H9 (cell line): ENCODE data around the gene MRPS34. TPM values are rescaled to one million over a fixed set of nuclear protein-coding genes. Genes with fewer than 3 reads are reported as not detected.

Experiments
- DNase-seq: peaks from one replicate; pipeline ENCODE4 v3.0.0-alpha.2; 2017
- H2AFZ ChIP-seq: one replicate; pipeline ENCODE4 v1.6.1; 2013; ENCODE audit warnings: mild to moderate bottlenecking, low read length, control low read depth, moderate library complexity
- H2AK5ac ChIP-seq: 2 replicates; pipeline ENCODE4 v1.6.1; 2013; ENCODE audit warnings: low read length, control low read depth, mixed read lengths; ENCODE audit not compliant: insufficient read length
- H2BK120ac ChIP-seq: one replicate; pipeline ENCODE4 v1.6.1; 2013; ENCODE audit warnings: low read depth, mild to moderate bottlenecking, low read length, control low read depth, inconsistent platforms; ENCODE audit not compliant: poor library complexity, severe bottlenecking
- H2BK12ac ChIP-seq: 2 replicates; pipeline ENCODE4 v1.6.1; 2013; ENCODE audit warnings: low read length, control low read depth, mixed read lengths, low read depth; ENCODE audit not compliant: insufficient read length
- H2BK15ac ChIP-seq: 2 replicates; pipeline ENCODE4 v1.6.1; 2013; ENCODE audit warnings: low read depth, low read length, control low read depth
- H2BK20ac ChIP-seq: one replicate; pipeline ENCODE4 v1.6.1; 2013; ENCODE audit warnings: low read depth, mild to moderate bottlenecking, low read length, control low read depth, inconsistent platforms; ENCODE audit not compliant: poor library complexity, severe bottlenecking
- H2BK5ac ChIP-seq: 2 replicates; pipeline ENCODE4 v1.6.1; 2013; ENCODE audit warnings: low read length, control low read depth, mixed read lengths; ENCODE audit not compliant: insufficient read length
- H3K14ac ChIP-seq: 2 replicates; pipeline ENCODE4 v1.6.1; 2013; ENCODE audit warnings: low read length, control low read depth; ENCODE audit not compliant: insufficient read depth
- H3K18ac ChIP-seq: 2 replicates; pipeline ENCODE4 v1.6.1; 2013; ENCODE audit warnings: low read depth, mild to moderate bottlenecking, mixed read lengths, low read length, control low read depth; ENCODE audit not compliant: insufficient read length
- H3K23ac ChIP-seq: 2 replicates; pipeline ENCODE4 v1.6.1; 2013; ENCODE audit warnings: low read length, control low read depth, mixed read lengths, low read depth; ENCODE audit not compliant: insufficient read length
- H3K23me2 ChIP-seq: 2 replicates; pipeline ENCODE4 v1.6.1; 2013; ENCODE audit warnings: low read depth, mild to moderate bottlenecking, mixed read lengths, low read length, control low read depth; ENCODE audit not compliant: insufficient read length, poor library complexity, severe bottlenecking
- H3K27ac ChIP-seq: 2 replicates; pipeline ENCODE4 v1.5.1; 2013; ENCODE audit warnings: low read length, control low read depth, mixed read lengths, low read depth; ENCODE audit not compliant: insufficient read length
- H3K27me3 ChIP-seq: 2 replicates; pipeline ENCODE4 v1.6.1; 2013; ENCODE audit warnings: low read length, control low read depth, inconsistent platforms; ENCODE audit not compliant: insufficient read depth
- H3K4ac ChIP-seq: 2 replicates; pipeline ENCODE4 v1.6.1; 2013; ENCODE audit warnings: low read depth, mild to moderate bottlenecking, control low read depth, inconsistent platforms, low read length, moderate library complexity
- H3K4me1 ChIP-seq: 2 replicates; pipeline ENCODE4 v1.6.1; 2013; ENCODE audit warnings: low read length, control low read depth, inconsistent platforms; ENCODE audit not compliant: insufficient read depth
- H3K4me2 ChIP-seq: 2 replicates; pipeline ENCODE4 v1.6.1; 2013; ENCODE audit warnings: low read length, control low read depth, mixed read lengths; ENCODE audit not compliant: insufficient read length, insufficient read depth
- H3K56ac ChIP-seq: 2 replicates; pipeline ENCODE4 v1.6.1; 2013; ENCODE audit warnings: low read depth, mild to moderate bottlenecking, mixed read lengths, low read length, control low read depth; ENCODE audit not compliant: insufficient read length
- H3K79me1 ChIP-seq: 2 replicates; pipeline ENCODE4 v1.6.1; 2013; ENCODE audit warnings: low read depth, mild to moderate bottlenecking, moderate library complexity, low read length, control low read depth, inconsistent platforms; ENCODE audit not compliant: insufficient read depth, poor library complexity, severe bottlenecking
- H3K79me2 ChIP-seq: 2 replicates; pipeline ENCODE4 v1.6.1; 2013; ENCODE audit warnings: low read length, control low read depth, inconsistent platforms; ENCODE audit not compliant: insufficient read depth
- H3K9ac ChIP-seq: 2 replicates; pipeline ENCODE4 v1.6.1; 2013; ENCODE audit warnings: low read length, control low read depth, mixed read lengths; ENCODE audit not compliant: insufficient read length; ENCODE audit errors: extremely low read depth
- H3K9me3 ChIP-seq: one replicate; pipeline ENCODE4 v1.6.1; 2013; ENCODE audit warnings: low read depth, low read length, inconsistent platforms; ENCODE audit not compliant: control insufficient read depth
- H3T11ph ChIP-seq: one replicate; pipeline ENCODE4 v1.6.1; 2013; ENCODE audit warnings: mild to moderate bottlenecking, low read length, control low read depth, inconsistent platforms
- H4K20me1 ChIP-seq: one replicate; pipeline ENCODE4 v1.6.1; 2013; ENCODE audit not compliant: control insufficient read depth, insufficient read length, insufficient read depth
- H4K5ac ChIP-seq: 2 replicates; pipeline ENCODE4 v1.6.1; 2013; ENCODE audit warnings: low read depth, mild to moderate bottlenecking, mixed read lengths, low read length, control low read depth; ENCODE audit not compliant: insufficient read length
- H4K8ac ChIP-seq: replicated peaks from 2 replicates; pipeline ENCODE4 v1.6.1; 2013; ENCODE audit warnings: low read length, control low read depth, mixed read lengths, low read depth; ENCODE audit not compliant: insufficient read length
- H4K91ac ChIP-seq: 2 replicates; pipeline ENCODE4 v1.6.1; 2013; ENCODE audit warnings: low read depth, mild to moderate bottlenecking, moderate library complexity, mixed read lengths, low read length, control low read depth; ENCODE audit not compliant: insufficient read length
- H3K27ac Mint-ChIP-seq, 3 experiments: 2 replicates in 2 of 3; 3 replicates in 1 of 3; pipeline ENCODE4 v1.8.0; 2020 to 2021; ENCODE audit warnings: mixed read lengths in 3 of 3, mild to moderate bottlenecking in 1 of 3, moderate library complexity in 1 of 3
- H3K27me3 Mint-ChIP-seq: 2 replicates; pipeline ENCODE4 v1.8.0; 2021; ENCODE audit warnings: low read depth, mild to moderate bottlenecking, moderate library complexity, mixed read lengths
- H3K36me3 Mint-ChIP-seq, 3 experiments: 2 replicates in 2 of 3; 3 replicates in 1 of 3; pipeline ENCODE4 v1.8.0; 2020 to 2021; ENCODE audit warnings: low read depth in 3 of 3, mixed read lengths in 3 of 3; ENCODE audit not compliant: insufficient read depth in 1 of 3
- H3K4me1 Mint-ChIP-seq, 2 experiments: 2 replicates each; pipeline ENCODE4 v1.8.0; 2020; ENCODE audit warnings: mixed read lengths in 2 of 2
- H3K4me3 Mint-ChIP-seq, 2 experiments: 2 replicates in 1 of 2; 3 replicates in 1 of 2; pipeline ENCODE4 v1.8.0; 2020 to 2021; ENCODE audit warnings: mild to moderate bottlenecking in 2 of 2, mixed read lengths in 2 of 2, moderate library complexity in 1 of 2
- H3K9me3 Mint-ChIP-seq, 2 experiments: 2 replicates in 1 of 2; 3 replicates in 1 of 2; pipeline ENCODE4 v1.8.0; 2020; ENCODE audit warnings: mild to moderate bottlenecking in 2 of 2, mixed read lengths in 2 of 2, moderate library complexity in 1 of 2
- CTCF ChIP-seq: fragments of 200-600 bp; sonication (generic); conservative IDR thresholded peaks from 3 replicates; pipeline ENCODE4 v1.8.0; 2021; ENCODE audit warnings: antibody characterized with exemption, mild to moderate bottlenecking
- WGBS: extraction: QIAGEN DNeasy Blood & Tissue Kit; methylation state at CpG from one replicate; pipeline ENCODE4 v1.1.7; 2013; ENCODE audit warnings: missing lambda C conversion rate, low lambda C conversion rate, mixed read lengths; ENCODE audit not compliant: insufficient read length; ENCODE audit errors: extremely low coverage; 5-methylcytosine and 5-hydroxymethylcytosine counted together
- total RNA-seq: library from RNA; stranded (reverse); gene quantifications from 2 replicates; pipeline ENCODE4 v1.2.1, GENCODE V29; 2021

The MRPS34 gene
- total RNA-seq, 1 experiment from 2014 or later, result 205 TPM

GRCh38 chr16:1790261-1790610 lies 17.3 kb upstream of the MRPS34 start:
- Mint-ChIP-seq H3K4me1 (no peaks in the 10 kb centered on the region), H3K27ac (no peak overlapping the region), H3K36me3 (peaks cover 5 to 17% (median 8%) of the 10 kb centered on the region in 3 experiments; a peak in 6 of 7 replicates), H3K9me3 (no peaks in the 10 kb centered on the region), H3K27me3 (no peaks in the 10 kb centered on the region), H3K4me3 (no peak overlapping the region)
- Histone ChIP-seq H3K4me2 (no peak overlapping the region), H4K91ac (no peak overlapping the region), H2AK5ac (no peak overlapping the region), H3K4ac (no peak overlapping the region), H3K9me3 (no peaks in the 10 kb centered on the region), H3K4me1 (no peaks in the 10 kb centered on the region), H2BK5ac (no peak overlapping the region), H4K5ac (no peak overlapping the region), H2BK12ac (no peak overlapping the region), H3K79me1 (peaks cover 3% of the 10 kb centered on the region), H2BK20ac (no peak overlapping the region), H3K18ac (no peak overlapping the region), H3K23me2 (no peaks in the 10 kb centered on the region), H3K56ac (no peak overlapping the region), H4K20me1 (no peaks in the 10 kb centered on the region), H3T11ph (no peak overlapping the region), H3K27me3 (no peaks in the 10 kb centered on the region), H3K23ac (no peak overlapping the region), H3K27ac (no peak overlapping the region), H3K79me2 (peaks cover 2% of the 10 kb centered on the region; the same call in 1 of the 2 replicates), H3K14ac (no peak overlapping the region), H3K9ac (no peak overlapping the region), H2BK15ac (no peak overlapping the region), H4K8ac (no peak overlapping the region), H2BK120ac (no peak overlapping the region), H2AFZ (no peak overlapping the region)
- no peak for TF ChIP-seq CTCF
- WGBS, result no CpG with 5 or more reads among the region's 15 CpGs
- no peak for DNase-seq
